ENCODE measurements around the gene NFATC3.
"Not testable (repeated sequence)": the region's sequence is repeated elsewhere in the genome, so short reads cannot be mapped to it uniquely, and the experiment has no call there.

Gene NFATC3

GRCh38 chr16:68149596-68149995 is 64.4 kb downstream of the NFATC3 start:
- Histone ChIP-seq H3K27ac (ENCODE audit: low read length) (no peak overlapping the region), H3K9ac (ENCODE audit: low read length in 2 of 2) (no peak overlapping the region), H3K4me1 (ENCODE audit: control insufficient read depth, insufficient read depth, low read length) (peaks cover 6% of the 10 kb centered on the region), H3K36me3 (ENCODE audit: control insufficient read depth in 2 of 2, insufficient read depth in 2 of 2, low read length in 2 of 2) (no peaks in the 10 kb centered on the region), H3K9me3 (ENCODE audit: control insufficient read depth in 2 of 2, low read length in 2 of 2) (no peaks in the 10 kb centered on the region), H3K27me3 (ENCODE audit: control insufficient read depth in 1 of 2, insufficient read depth in 2 of 2, low read length in 2 of 2) (no peaks in the 10 kb centered on the region), H3K4me3 (ENCODE audit: low read length in 2 of 2) (no peak overlapping the region)

- Histone ChIP-seq H3K9me3 (ENCODE audit: control insufficient read depth in 2 of 2, low read length in 2 of 2) (no peaks in the 10 kb centered on the region), H3K27ac (ENCODE audit: low read length) (no peak overlapping the region), H3K27me3 (ENCODE audit: control insufficient read depth in 1 of 2, insufficient read depth in 2 of 2, low read length in 2 of 2) (no peaks in the 10 kb centered on the region), H3K9ac (ENCODE audit: low read length in 2 of 2) (no peak overlapping the region), H3K36me3 (ENCODE audit: control insufficient read depth in 2 of 2, insufficient read depth in 2 of 2, low read length in 2 of 2) (peaks cover 7% of the 10 kb centered on the region in 2 donors), H3K4me1 (ENCODE audit: control insufficient read depth, insufficient read depth, low read length) (no peaks in the 10 kb centered on the region), H3K4me3 (ENCODE audit: low read length in 2 of 2) (no peak overlapping the region)
These were observed 70.3 kb downstream of the NFATC3 start for GRCh38 chr16:68155425-68155824.

GRCh38 chr16:68162413-68162812 is 77.2 kb downstream of the NFATC3 start:
- Histone ChIP-seq H3K36me3 (ENCODE audit: control insufficient read depth in 2 of 2, insufficient read depth in 2 of 2, low read length in 2 of 2) (peaks cover 7 to 20% of the 10 kb centered on the region in 2 donors), H3K27ac (ENCODE audit: low read length) (no peak overlapping the region), H3K4me3 (ENCODE audit: low read length in 2 of 2) (no peak overlapping the region), H3K4me1 (ENCODE audit: control insufficient read depth, insufficient read depth, low read length) (no peaks in the 10 kb centered on the region), H3K9me3 (ENCODE audit: control insufficient read depth in 2 of 2, low read length in 2 of 2) (no peaks in the 10 kb centered on the region), H3K9ac (ENCODE audit: low read length in 2 of 2) (no peak overlapping the region), H3K27me3 (ENCODE audit: control insufficient read depth in 1 of 2, insufficient read depth in 2 of 2, low read length in 2 of 2) (no peaks in the 10 kb centered on the region)

- peaks cover 6 to 20% of the 10 kb centered on the region in 2 donors for H3K36me3 ChIP-seq (ENCODE audit: control insufficient read depth in 2 of 2, insufficient read depth in 2 of 2, low read length in 2 of 2)
- H3K27me3 ChIP-seq (ENCODE audit: control insufficient read depth in 1 of 2, insufficient read depth in 2 of 2, low read length in 2 of 2); H3K27ac ChIP-seq (ENCODE audit: low read length); H3K9me3 ChIP-seq (ENCODE audit: control insufficient read depth in 2 of 2, low read length in 2 of 2); H3K9ac ChIP-seq (ENCODE audit: low read length in 2 of 2); H3K4me3 ChIP-seq (ENCODE audit: low read length in 2 of 2); H3K4me1 ChIP-seq (ENCODE audit: control insufficient read depth, insufficient read depth, low read length): not testable (repeated sequence)
These were observed 78.1 kb downstream of the NFATC3 start for GRCh38 chr16:68163275-68163674.

- H3K27ac ChIP-seq (ENCODE audit: low read length), result no peak overlapping the region
- no peaks in the 10 kb centered on the region for H3K4me1 ChIP-seq (ENCODE audit: control insufficient read depth, insufficient read depth, low read length)
- no peaks in the 10 kb centered on the region for H3K9me3 ChIP-seq (ENCODE audit: control insufficient read depth in 2 of 2, low read length in 2 of 2)
- peaks cover 0 to 10% of the 10 kb centered on the region in 2 donors for H3K36me3 ChIP-seq (ENCODE audit: control insufficient read depth in 2 of 2, insufficient read depth in 2 of 2, low read length in 2 of 2)
- H3K4me3 ChIP-seq (ENCODE audit: low read length in 2 of 2), result no peak overlapping the region
- no peaks in the 10 kb centered on the region for H3K27me3 ChIP-seq (ENCODE audit: control insufficient read depth in 1 of 2, insufficient read depth in 2 of 2, low read length in 2 of 2)
- H3K9ac ChIP-seq (ENCODE audit: low read length in 2 of 2), result no peak overlapping the region
These were observed 81.1 kb downstream of the NFATC3 start for GRCh38 chr16:68166264-68166663.

GRCh38 chr16:68179196-68179795 is 94.1 kb downstream of the NFATC3 start:
- H3K9me3 ChIP-seq (ENCODE audit: control insufficient read depth in 2 of 2, low read length in 2 of 2), result no peaks in the 10 kb centered on the region
- H3K9ac ChIP-seq (ENCODE audit: low read length in 2 of 2), result no peak overlapping the region
- no peaks in the 10 kb centered on the region for H3K27me3 ChIP-seq (ENCODE audit: control insufficient read depth in 1 of 2, insufficient read depth in 2 of 2, low read length in 2 of 2)
- peaks cover 13 to 16% of the 10 kb centered on the region in 2 donors for H3K36me3 ChIP-seq (ENCODE audit: control insufficient read depth in 2 of 2, insufficient read depth in 2 of 2, low read length in 2 of 2)
- no peak overlapping the region for H3K4me3 ChIP-seq (ENCODE audit: low read length in 2 of 2)
- H3K27ac ChIP-seq (ENCODE audit: low read length), result no peak overlapping the region
- no peaks in the 10 kb centered on the region for H3K4me1 ChIP-seq (ENCODE audit: control insufficient read depth, insufficient read depth, low read length)

GRCh38 chr16:68179855-68180254 is 94.7 kb downstream of the NFATC3 start:
- no peaks in the 10 kb centered on the region for H3K9me3 ChIP-seq (ENCODE audit: control insufficient read depth in 2 of 2, low read length in 2 of 2)
- H3K36me3 ChIP-seq (ENCODE audit: control insufficient read depth in 2 of 2, insufficient read depth in 2 of 2, low read length in 2 of 2), result peaks cover 13 to 15% of the 10 kb centered on the region in 2 donors
- H3K9ac ChIP-seq (ENCODE audit: low read length in 2 of 2), result no peak overlapping the region
- H3K27me3 ChIP-seq (ENCODE audit: control insufficient read depth in 1 of 2, insufficient read depth in 2 of 2, low read length in 2 of 2), result no peaks in the 10 kb centered on the region
- H3K27ac ChIP-seq (ENCODE audit: low read length), result no peak overlapping the region
- H3K4me1 ChIP-seq (ENCODE audit: control insufficient read depth, insufficient read depth, low read length), result no peaks in the 10 kb centered on the region
- no peak overlapping the region for H3K4me3 ChIP-seq (ENCODE audit: low read length in 2 of 2)

- no peaks in the 10 kb centered on the region for H3K9me3 ChIP-seq (ENCODE audit: control insufficient read depth in 2 of 2, low read length in 2 of 2)
- no peak overlapping the region for H3K9ac ChIP-seq (ENCODE audit: low read length in 2 of 2)
- H3K4me1 ChIP-seq (ENCODE audit: control insufficient read depth, insufficient read depth, low read length), result no peaks in the 10 kb centered on the region
- H3K36me3 ChIP-seq (ENCODE audit: control insufficient read depth in 2 of 2, insufficient read depth in 2 of 2, low read length in 2 of 2), result peaks cover 10 to 12% of the 10 kb centered on the region in 2 donors
- H3K4me3 ChIP-seq (ENCODE audit: low read length in 2 of 2), result no peak overlapping the region
- H3K27me3 ChIP-seq (ENCODE audit: control insufficient read depth in 1 of 2, insufficient read depth in 2 of 2, low read length in 2 of 2), result no peaks in the 10 kb centered on the region
- no peak overlapping the region for H3K27ac ChIP-seq (ENCODE audit: low read length)
These were observed 97.9 kb downstream of the NFATC3 start for GRCh38 chr16:68183046-68183445.

- Histone ChIP-seq H3K27me3 (ENCODE audit: control insufficient read depth in 1 of 2, insufficient read depth in 2 of 2, low read length in 2 of 2) (no peaks in the 10 kb centered on the region), H3K36me3 (ENCODE audit: control insufficient read depth in 2 of 2, insufficient read depth in 2 of 2, low read length in 2 of 2) (peaks cover 20 to 23% of the 10 kb centered on the region in 2 donors), H3K27ac (ENCODE audit: low read length) (no peak overlapping the region)
These were observed 101.7 kb downstream of the NFATC3 start for GRCh38 chr16:68186877-68187276.

GRCh38 chr16:68187505-68187904 is 102.3 kb downstream of the NFATC3 start:
- H3K9me3 ChIP-seq (ENCODE audit: control insufficient read depth in 2 of 2, low read length in 2 of 2), result no peaks in the 10 kb centered on the region

More at GRCh38 chr16:68186877-68187276, 101.7 kb downstream of the NFATC3 start:
- H3K9me3 ChIP-seq (ENCODE audit: control insufficient read depth in 2 of 2, low read length in 2 of 2), result no peaks in the 10 kb centered on the region
- no peak overlapping the region for H3K4me3 ChIP-seq (ENCODE audit: low read length in 2 of 2)
- no peak overlapping the region for H3K9ac ChIP-seq (ENCODE audit: low read length in 2 of 2)
- no peaks in the 10 kb centered on the region for H3K4me1 ChIP-seq (ENCODE audit: control insufficient read depth, insufficient read depth, low read length)

GRCh38 chr16:68188170-68188569 is 103.0 kb downstream of the NFATC3 start:
- Histone ChIP-seq H3K9ac (ENCODE audit: low read length in 2 of 2) (no peak overlapping the region), H3K27ac (ENCODE audit: low read length) (no peak overlapping the region), H3K9me3 (ENCODE audit: control insufficient read depth in 2 of 2, low read length in 2 of 2) (no peaks in the 10 kb centered on the region), H3K4me1 (ENCODE audit: control insufficient read depth, insufficient read depth, low read length) (no peaks in the 10 kb centered on the region), H3K4me3 (ENCODE audit: low read length in 2 of 2) (no peak overlapping the region), H3K36me3 (ENCODE audit: control insufficient read depth in 2 of 2, insufficient read depth in 2 of 2, low read length in 2 of 2) (peaks cover 20 to 24% of the 10 kb centered on the region in 2 donors), H3K27me3 (ENCODE audit: control insufficient read depth in 1 of 2, insufficient read depth in 2 of 2, low read length in 2 of 2) (no peaks in the 10 kb centered on the region)

More at GRCh38 chr16:68187505-68187904, 102.3 kb downstream of the NFATC3 start:
- no peaks in the 10 kb centered on the region for H3K4me1 ChIP-seq (ENCODE audit: control insufficient read depth, insufficient read depth, low read length)
- peaks cover 22% of the 10 kb centered on the region in 2 donors for H3K36me3 ChIP-seq (ENCODE audit: control insufficient read depth in 2 of 2, insufficient read depth in 2 of 2, low read length in 2 of 2)
- H3K9ac ChIP-seq (ENCODE audit: low read length in 2 of 2), result no peak overlapping the region
- H3K4me3 ChIP-seq (ENCODE audit: low read length in 2 of 2), result no peak overlapping the region
- H3K27me3 ChIP-seq (ENCODE audit: control insufficient read depth in 1 of 2, insufficient read depth in 2 of 2, low read length in 2 of 2), result no peaks in the 10 kb centered on the region
- no peak overlapping the region for H3K27ac ChIP-seq (ENCODE audit: low read length)

Data from stomach smooth muscle (tissue), 2 donors.